A549 (cell line): Measurements from ENCODE around the gene DCK.

Source experiments
- CHD2 ChIP-seq: fragments of 150-350 bp; IDR thresholded peaks from 2 replicates; pipeline ENCODE4 v1.6.1; 2014; ENCODE audit warnings: low read length; ENCODE audit not compliant: partially characterized antibody
- CHD4 ChIP-seq: fragments of 200-600 bp; sonication (generic); IDR thresholded peaks from 2 replicates; pipeline ENCODE4 v1.6.1; 2016; ENCODE audit warnings: antibody characterized with exemption, mild to moderate bottlenecking, borderline replicate concordance
- EP300 ChIP-seq, 2 experiments: fragments of >200 bp; sonication (Bioruptor Twin); formaldehyde crosslinking; IDR thresholded peaks; 2 replicates in 1 of 2; 3 replicates in 1 of 2; pipeline ENCODE4 v1.6.1; 2016 to 2017
- KDM1A ChIP-seq: fragments of 200-600 bp; sonication (generic); IDR thresholded peaks from 2 replicates; pipeline ENCODE4 v1.6.1; 2016; ENCODE audit warnings: low read depth, mild to moderate bottlenecking
- KDM5A ChIP-seq: fragments of 200-600 bp; sonication (generic); IDR thresholded peaks from 2 replicates; pipeline ENCODE4 v1.6.1; 2016; ENCODE audit warnings: antibody characterized with exemption, mild to moderate bottlenecking
- POLR2A ChIP-seq: IDR thresholded peaks from 2 replicates; pipeline ENCODE4 v1.6.1; 2012; ENCODE audit warnings: mild to moderate bottlenecking, low read length
- RAD21 ChIP-seq, 2 experiments: fragments of >200 bp in 1 of 2; sonication (Bioruptor Twin) in 1 of 2; formaldehyde crosslinking in 1 of 2; IDR thresholded peaks in 1 of 2; conservative IDR thresholded peaks in 1 of 2; 2 replicates in 1 of 2; 3 replicates in 1 of 2; pipeline ENCODE4 v1.6.1; 2012 to 2018; ENCODE audit warnings: inconsistent platforms in 1 of 2
- RFX5 ChIP-seq: fragments of 450-650 bp; IDR thresholded peaks from 2 replicates; pipeline ENCODE4 v1.7.1; 2014; ENCODE audit warnings: antibody characterized with exemption, mild to moderate bottlenecking, moderate library complexity
- SMC3 ChIP-seq: fragments of >200 bp; sonication (Bioruptor Twin); formaldehyde crosslinking; IDR thresholded peaks from 3 replicates; pipeline ENCODE4 v1.6.1; 2018; ENCODE audit warnings: inconsistent platforms
- TP53 ChIP-seq: fragments of 250-450 bp; sonication (Bioruptor Pico); IDR thresholded peaks from 2 replicates; pipeline ENCODE4 v1.5.0; 2021; ENCODE audit warnings: mild to moderate bottlenecking, moderate library complexity
- TF ChIP-seq, protein P1 (sequence below): fragments of >200 bp; sonication (Bioruptor Twin); formaldehyde crosslinking; IDR thresholded peaks from 3 replicates; pipeline ENCODE4 v1.5.1; 2016
- TF ChIP-seq, protein P2 (sequence below): fragments of 250-450 bp; sonication (Bioruptor Pico); IDR thresholded peaks from 2 replicates; pipeline ENCODE4 v1.5.0; 2021; ENCODE audit warnings: mild to moderate bottlenecking, moderate library complexity, borderline replicate concordance
- TF ChIP-seq, protein P3 (sequence below): IDR thresholded peaks from 2 replicates; pipeline ENCODE4 v1.6.1; 2012
- TF ChIP-seq, protein P4 (sequence below): fragments of 450-650 bp; IDR thresholded peaks from 2 replicates; pipeline ENCODE4 v1.6.1; 2014; ENCODE audit warnings: antibody characterized with exemption

DNA sequence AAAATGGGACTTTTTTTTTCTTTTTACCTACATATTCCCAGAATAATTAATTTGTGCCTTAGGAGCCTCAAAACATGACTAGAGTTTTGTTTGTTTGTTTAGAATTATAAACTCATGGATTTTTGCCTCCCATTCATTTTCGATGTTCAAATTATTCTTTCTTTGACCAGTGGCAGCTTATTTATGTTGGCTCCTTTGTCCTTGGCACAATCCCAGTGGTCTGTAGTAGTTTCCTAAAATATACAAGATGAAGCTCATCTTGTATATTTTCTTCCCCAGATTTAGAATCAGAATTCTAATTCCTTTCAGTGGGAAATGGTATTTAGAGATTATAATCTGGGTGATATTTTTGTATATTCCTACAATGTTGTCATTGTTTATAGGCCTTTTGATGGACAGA lies 27.2 kb downstream of the DCK start:
- no peak for TF ChIP-seq RFX5
- TF ChIP-seq TP53: no peak
- TF ChIP-seq RAD21 (conservative IDR thresholded peaks at IDR 0.05 in 1 of 2, IDR thresholded peaks at IDR 0.05 in 1 of 2): no peak
- TF ChIP-seq, protein P1, sequence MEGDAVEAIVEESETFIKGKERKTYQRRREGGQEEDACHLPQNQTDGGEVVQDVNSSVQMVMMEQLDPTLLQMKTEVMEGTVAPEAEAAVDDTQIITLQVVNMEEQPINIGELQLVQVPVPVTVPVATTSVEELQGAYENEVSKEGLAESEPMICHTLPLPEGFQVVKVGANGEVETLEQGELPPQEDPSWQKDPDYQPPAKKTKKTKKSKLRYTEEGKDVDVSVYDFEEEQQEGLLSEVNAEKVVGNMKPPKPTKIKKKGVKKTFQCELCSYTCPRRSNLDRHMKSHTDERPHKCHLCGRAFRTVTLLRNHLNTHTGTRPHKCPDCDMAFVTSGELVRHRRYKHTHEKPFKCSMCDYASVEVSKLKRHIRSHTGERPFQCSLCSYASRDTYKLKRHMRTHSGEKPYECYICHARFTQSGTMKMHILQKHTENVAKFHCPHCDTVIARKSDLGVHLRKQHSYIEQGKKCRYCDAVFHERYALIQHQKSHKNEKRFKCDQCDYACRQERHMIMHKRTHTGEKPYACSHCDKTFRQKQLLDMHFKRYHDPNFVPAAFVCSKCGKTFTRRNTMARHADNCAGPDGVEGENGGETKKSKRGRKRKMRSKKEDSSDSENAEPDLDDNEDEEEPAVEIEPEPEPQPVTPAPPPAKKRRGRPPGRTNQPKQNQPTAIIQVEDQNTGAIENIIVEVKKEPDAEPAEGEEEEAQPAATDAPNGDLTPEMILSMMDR: no peak
- no peak for TF ChIP-seq CHD2
- TF ChIP-seq POLR2A: no peak
- TF ChIP-seq SMC3: no peak
- TF ChIP-seq, protein P2, sequence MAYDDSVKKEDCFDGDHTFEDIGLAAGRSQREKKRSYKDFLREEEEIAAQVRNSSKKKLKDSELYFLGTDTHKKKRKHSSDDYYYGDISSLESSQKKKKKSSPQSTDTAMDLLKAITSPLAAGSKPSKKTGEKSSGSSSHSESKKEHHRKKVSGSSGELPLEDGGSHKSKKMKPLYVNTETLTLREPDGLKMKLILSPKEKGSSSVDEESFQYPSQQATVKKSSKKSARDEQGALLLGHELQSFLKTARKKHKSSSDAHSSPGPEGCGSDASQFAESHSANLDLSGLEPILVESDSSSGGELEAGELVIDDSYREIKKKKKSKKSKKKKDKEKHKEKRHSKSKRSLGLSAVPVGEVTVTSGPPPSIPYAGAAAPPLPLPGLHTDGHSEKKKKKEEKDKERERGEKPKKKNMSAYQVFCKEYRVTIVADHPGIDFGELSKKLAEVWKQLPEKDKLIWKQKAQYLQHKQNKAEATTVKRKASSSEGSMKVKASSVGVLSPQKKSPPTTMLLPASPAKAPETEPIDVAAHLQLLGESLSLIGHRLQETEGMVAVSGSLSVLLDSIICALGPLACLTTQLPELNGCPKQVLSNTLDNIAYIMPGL (CRISPR knock-in tag): no peak
- no peak for TF ChIP-seq CHD4
- no peak for TF ChIP-seq KDM1A
- TF ChIP-seq EP300 (IDR thresholded peaks at IDR 0.05): no peak
- TF ChIP-seq, protein P3, sequence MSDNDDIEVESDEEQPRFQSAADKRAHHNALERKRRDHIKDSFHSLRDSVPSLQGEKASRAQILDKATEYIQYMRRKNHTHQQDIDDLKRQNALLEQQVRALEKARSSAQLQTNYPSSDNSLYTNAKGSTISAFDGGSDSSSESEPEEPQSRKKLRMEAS: no peak
- TF ChIP-seq, protein P4, sequence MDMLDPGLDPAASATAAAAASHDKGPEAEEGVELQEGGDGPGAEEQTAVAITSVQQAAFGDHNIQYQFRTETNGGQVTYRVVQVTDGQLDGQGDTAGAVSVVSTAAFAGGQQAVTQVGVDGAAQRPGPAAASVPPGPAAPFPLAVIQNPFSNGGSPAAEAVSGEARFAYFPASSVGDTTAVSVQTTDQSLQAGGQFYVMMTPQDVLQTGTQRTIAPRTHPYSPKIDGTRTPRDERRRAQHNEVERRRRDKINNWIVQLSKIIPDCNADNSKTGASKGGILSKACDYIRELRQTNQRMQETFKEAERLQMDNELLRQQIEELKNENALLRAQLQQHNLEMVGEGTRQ: no peak
- no peak for TF ChIP-seq KDM5A
